BLaER1 treated with 17β-estradiol and CSF1 and Interleukin-3, amounts not matched to agents 10 nM and 100 nM (cell line): ENCODE measurements around the gene TCF7.
A peak's percentile ranks its signal among the peaks of the same experiment; 100 is the strongest.

Experiments
- H3K27ac ChIP-seq, 11 experiments: shearing (Covaris generic); formaldehyde crosslinking; 2 replicates each; pipeline ENCODE4 v1.8.1; 2022
- H3K27me3 ChIP-seq, 11 experiments: shearing (Covaris generic); formaldehyde crosslinking; 2 replicates each; pipeline ENCODE4 v1.8.1; 2022
- H3K36me3 ChIP-seq, 11 experiments: shearing (Covaris generic); formaldehyde crosslinking; 2 replicates each; pipeline ENCODE4 v1.8.1; 2022
- H3K4me1 ChIP-seq, 10 experiments: shearing (Covaris generic); formaldehyde crosslinking; 2 replicates each; pipeline ENCODE4 v1.8.1; 2022
- H3K4me2 ChIP-seq, 11 experiments: shearing (Covaris generic); formaldehyde crosslinking; 2 replicates each; pipeline ENCODE4 v1.8.1; 2022
- H3K4me3 ChIP-seq, 10 experiments: shearing (Covaris generic); formaldehyde crosslinking; 2 replicates each; pipeline ENCODE4 v1.8.1; 2022
- H3K9ac ChIP-seq, 11 experiments: shearing (Covaris generic); formaldehyde crosslinking; 2 replicates each; pipeline ENCODE4 v1.8.1; 2022
- H3K9me3 ChIP-seq, 11 experiments: shearing (Covaris generic); formaldehyde crosslinking; replicated peaks in 1 of 11; 2 replicates each; pipeline ENCODE4 v1.8.1; 2022
- H4K20me1 ChIP-seq, 11 experiments: shearing (Covaris generic); formaldehyde crosslinking; 2 replicates each; pipeline ENCODE4 v1.8.1; 2022
- Cebpa-rat ChIP-seq, 11 experiments: shearing (Covaris generic); IDR thresholded peaks; 2 replicates each; pipeline ENCODE4 v1.8.1; 2022

The TCF7 gene

DNA sequence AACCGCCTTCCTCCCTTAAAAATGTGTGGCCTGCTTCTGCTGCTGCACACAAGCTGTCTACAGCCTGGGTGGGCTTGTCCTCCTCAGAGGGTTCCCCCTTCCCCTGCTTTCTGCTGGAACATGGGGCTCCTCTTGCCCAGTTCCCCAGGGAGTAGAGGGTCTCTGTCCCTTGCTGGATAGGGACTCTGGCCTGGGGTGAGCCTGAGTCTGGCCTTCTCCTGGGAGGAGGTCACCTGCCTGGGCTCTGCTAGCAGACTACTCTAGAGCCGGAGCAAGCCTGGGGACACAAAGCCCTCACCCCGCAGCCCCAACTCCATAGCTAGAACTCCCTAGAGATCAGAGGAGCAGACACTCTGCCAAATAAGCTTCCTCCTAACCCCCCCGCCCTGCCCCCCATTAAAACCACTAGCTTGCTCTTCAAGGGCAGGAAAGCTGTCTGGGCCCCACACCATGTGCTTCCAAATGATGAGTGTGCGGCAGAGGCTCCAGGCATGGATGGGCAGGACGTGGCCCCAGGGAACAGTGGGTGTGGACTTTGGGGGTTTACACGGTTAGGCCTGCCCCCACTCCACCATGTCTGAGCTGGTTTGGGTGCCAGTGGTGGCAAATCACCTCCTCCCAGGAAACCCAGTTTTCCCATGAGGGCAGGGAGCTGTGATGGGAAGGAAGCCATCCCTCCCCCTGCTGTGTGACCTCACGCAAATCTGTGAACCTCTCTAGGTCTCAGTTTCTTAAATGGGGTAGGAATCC, 10.0 kb downstream of the TCF7 start:
- peaks cover 18 to 83% (median 71%) of the 10 kb centered on the region in 10 experiments for H3K4me1 ChIP-seq
- peaks cover 0 to 16% (median 7%) of the 10 kb centered on the region in 11 experiments; a peak in 14 of 22 replicates for H3K36me3 ChIP-seq

DNA sequence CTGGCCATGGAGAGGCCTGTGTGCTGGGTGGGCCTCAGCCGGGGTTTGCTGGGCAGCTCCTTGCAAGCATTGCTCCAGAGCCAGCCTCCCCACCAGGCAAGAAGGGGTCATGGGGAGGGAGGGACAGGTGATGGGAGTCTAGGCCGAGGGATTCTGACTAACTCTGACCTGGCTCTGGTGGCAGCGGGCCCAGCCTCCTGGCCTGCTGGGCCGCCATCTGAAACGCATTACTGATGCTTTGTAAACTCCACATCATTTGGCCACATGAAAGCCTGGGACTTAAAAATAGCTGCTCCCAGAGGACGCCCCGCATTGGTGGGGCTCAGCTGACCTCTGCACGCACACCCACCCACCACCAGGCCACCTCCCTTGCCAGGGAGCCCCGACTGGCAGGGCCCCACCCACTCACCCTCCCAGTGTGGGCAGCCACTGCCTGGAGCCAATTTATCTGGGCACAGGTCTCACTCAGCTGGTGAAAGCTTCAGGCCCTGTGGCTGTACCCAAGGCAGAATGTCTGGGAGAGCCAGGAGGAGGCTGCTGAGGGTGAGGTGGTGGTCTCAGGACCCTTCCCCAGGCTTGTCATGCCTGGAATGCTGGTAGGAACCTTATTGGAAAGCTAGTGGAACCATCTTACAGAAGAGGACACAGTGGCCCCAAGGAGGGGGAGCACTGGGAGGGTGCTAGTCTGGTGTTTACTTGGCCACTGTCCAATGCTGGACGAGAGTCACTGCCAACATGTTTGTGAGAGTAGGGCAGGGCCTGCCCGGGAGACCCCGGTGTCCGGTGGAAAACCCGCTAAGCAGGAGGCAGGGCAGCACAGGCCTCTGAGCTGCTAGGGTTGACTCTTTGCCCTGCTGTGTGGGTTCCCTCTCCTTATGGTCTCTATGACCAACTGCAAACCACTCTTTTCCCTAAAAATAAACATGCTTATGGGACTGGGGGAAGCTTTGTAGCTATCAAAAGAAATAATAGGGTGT, 10.8 kb downstream of the TCF7 start:
- no peak overlapping the region; a peak in 1 of 20 replicates for H3K4me3 ChIP-seq
- H3K36me3 ChIP-seq = peaks cover 0 to 25% (median 13%) of the 10 kb centered on the region in 11 experiments; a peak in 17 of 22 replicates
- TF ChIP-seq Cebpa-rat (IDR thresholded peaks at IDR 0.05) = no peak
- H3K27me3 ChIP-seq = peaks cover 0 to 27% (median 13%) of the 10 kb centered on the region in 11 experiments; a peak in 12 of 22 replicates
- H4K20me1 ChIP-seq = peaks cover 14 to 99% (median 83%) of the 10 kb centered on the region in 11 experiments; a peak in 20 of 22 replicates
- peak overlapping the region in 5 of 11 experiments; percentile 27 to 47 (median 39); a peak in 8 of 22 replicates for H3K9ac ChIP-seq
- H3K4me2 ChIP-seq = peak overlapping the region; percentile 56 to 95 (median 88)
- peaks cover 18 to 87% (median 69%) of the 10 kb centered on the region in 10 experiments for H3K4me1 ChIP-seq
- peak overlapping the region in 7 of 11 experiments; percentile 8 to 61 (median 37); a peak in 8 of 22 replicates for H3K27ac ChIP-seq
- no peaks in the 10 kb centered on the region for H3K9me3 ChIP-seq

More for the DNA sequence above, 10.0 kb downstream of the TCF7 start:
- Histone ChIP-seq H3K27me3 (peaks cover 0 to 36% (median 21%) of the 10 kb centered on the region in 11 experiments; a peak in 16 of 22 replicates), H3K9ac (peak overlapping the region in 4 of 11 experiments; percentile 27 to 47 (median 40); a peak in 5 of 22 replicates), H3K9me3 (no peaks in the 10 kb centered on the region), H3K27ac (peak overlapping the region in 7 of 11 experiments; percentile 8 to 61 (median 37); a peak in 8 of 22 replicates), H4K20me1 (peaks cover 6 to 99% (median 75%) of the 10 kb centered on the region in 11 experiments; a peak in 20 of 22 replicates), H3K4me3 (no peak overlapping the region; a peak in 1 of 20 replicates), H3K4me2 (peak overlapping the region; percentile 56 to 95 (median 88))
- no peak for TF ChIP-seq Cebpa-rat (IDR thresholded peaks at IDR 0.05)

DNA sequence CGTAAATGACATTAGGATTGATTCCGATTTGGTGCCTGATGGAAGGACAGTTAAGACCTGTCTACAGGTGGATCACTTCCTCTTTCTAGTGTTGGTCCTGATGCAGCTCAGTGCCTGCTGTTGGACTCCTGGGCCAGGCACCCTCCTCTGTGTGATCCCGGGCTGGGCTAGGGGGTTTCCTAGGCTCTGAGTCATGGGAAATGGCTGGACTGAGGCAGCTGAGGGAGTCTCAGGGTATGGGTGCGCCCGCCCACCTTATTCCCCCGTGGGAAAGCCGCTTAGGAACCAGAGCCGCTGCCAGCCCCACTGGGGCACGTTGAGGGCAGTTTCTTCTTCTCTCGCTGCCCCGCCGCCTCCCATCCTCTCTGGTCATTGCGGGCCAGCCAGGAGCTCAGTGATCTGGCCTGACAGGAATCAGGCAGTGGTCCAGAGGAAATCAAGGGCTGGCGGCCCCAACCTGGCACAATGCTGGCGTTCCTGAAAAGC, 12.9 kb downstream of the TCF7 start:
- no peak overlapping the region for H3K27ac ChIP-seq
- peaks cover 34 to 100% (median 94%) of the 10 kb centered on the region in 11 experiments; a peak in 20 of 22 replicates for H4K20me1 ChIP-seq
- H3K4me1 ChIP-seq = peaks cover 18 to 86% (median 63%) of the 10 kb centered on the region in 10 experiments
- H3K27me3 ChIP-seq = peaks cover 0 to 8% (median 0%) of the 10 kb centered on the region in 11 experiments; a peak in 6 of 22 replicates
- TF ChIP-seq Cebpa-rat (IDR thresholded peaks at IDR 0.05) = no peak
- no peak overlapping the region for H3K9ac ChIP-seq
- no peaks in the 10 kb centered on the region for H3K9me3 ChIP-seq
- peak overlapping the region in 7 of 11 experiments; percentile 32 to 76 (median 44); a peak in 13 of 22 replicates for H3K4me2 ChIP-seq
- H3K36me3 ChIP-seq = peaks cover 4 to 45% (median 21%) of the 10 kb centered on the region in 11 experiments; a peak in 20 of 22 replicates
- no peak overlapping the region for H3K4me3 ChIP-seq

DNA sequence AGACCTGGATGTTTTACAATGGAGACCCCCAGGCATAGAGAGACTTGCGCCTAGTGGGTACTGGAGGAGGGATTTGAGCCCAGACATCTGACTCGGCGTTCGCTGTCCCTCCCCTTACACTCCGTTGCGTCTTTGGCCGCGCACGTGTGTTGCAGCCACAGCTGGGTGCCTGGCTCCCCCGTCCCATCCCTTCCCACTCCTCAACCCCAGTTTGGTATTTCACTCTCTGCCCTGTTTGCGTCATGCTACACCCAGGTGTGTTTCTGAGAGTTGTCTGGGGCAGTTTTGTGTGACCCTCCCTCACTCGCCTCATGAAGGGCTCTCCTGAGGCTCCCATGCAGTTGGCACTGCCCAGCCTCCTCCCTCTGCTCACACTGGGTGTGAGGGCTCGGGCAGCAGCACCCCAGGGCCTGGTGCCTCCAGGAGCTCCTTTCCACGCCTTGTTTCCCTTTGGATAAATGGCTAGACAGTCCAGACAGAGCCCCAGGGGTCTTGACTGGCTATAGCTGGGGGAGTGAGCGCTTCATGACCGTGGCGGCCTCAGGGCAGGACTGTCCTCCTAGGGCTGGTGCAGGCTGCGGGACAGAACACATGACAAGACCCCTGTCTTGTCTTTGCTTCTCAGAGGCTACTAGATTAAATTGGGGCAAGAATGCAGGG, 13.6 kb downstream of the TCF7 start:
- peaks cover 4 to 45% (median 21%) of the 10 kb centered on the region in 11 experiments; a peak in 20 of 22 replicates for H3K36me3 ChIP-seq
- no peaks in the 10 kb centered on the region for H3K9me3 ChIP-seq
- H3K4me2 ChIP-seq = peak overlapping the region in 7 of 11 experiments; percentile 32 to 76 (median 44); a peak in 13 of 22 replicates
- no peak overlapping the region for H3K27ac ChIP-seq
- H3K27me3 ChIP-seq = peaks cover 0 to 1% (median 0%) of the 10 kb centered on the region in 11 experiments; a peak in 1 of 22 replicates
- H3K9ac ChIP-seq = no peak overlapping the region; a peak in 1 of 22 replicates
- no peak for TF ChIP-seq Cebpa-rat (IDR thresholded peaks at IDR 0.05)
- no peak overlapping the region for H3K4me3 ChIP-seq
- H4K20me1 ChIP-seq = peaks cover 39 to 100% (median 94%) of the 10 kb centered on the region in 11 experiments; a peak in 20 of 22 replicates
- peaks cover 22 to 86% (median 62%) of the 10 kb centered on the region in 10 experiments for H3K4me1 ChIP-seq

DNA sequence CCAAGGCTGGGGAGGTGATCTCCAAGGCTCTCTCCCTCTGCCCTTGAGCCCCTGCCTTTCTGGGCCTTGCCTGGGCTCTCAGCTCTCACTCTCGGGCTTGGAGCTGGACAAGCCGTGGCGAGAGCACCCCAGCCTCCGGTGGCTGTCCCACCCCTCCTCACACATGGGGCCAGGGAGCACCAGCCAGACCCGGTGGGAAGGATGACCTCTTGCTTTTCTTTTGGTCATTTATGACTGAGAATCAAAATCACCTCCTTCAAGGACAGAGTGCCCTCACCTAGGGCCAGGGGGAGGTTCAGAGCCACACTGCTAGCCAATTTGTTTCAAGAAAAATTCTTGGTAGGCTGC, 14.1 kb downstream of the TCF7 start:
- H3K4me1 ChIP-seq = peaks cover 26 to 86% (median 62%) of the 10 kb centered on the region in 10 experiments

DNA sequence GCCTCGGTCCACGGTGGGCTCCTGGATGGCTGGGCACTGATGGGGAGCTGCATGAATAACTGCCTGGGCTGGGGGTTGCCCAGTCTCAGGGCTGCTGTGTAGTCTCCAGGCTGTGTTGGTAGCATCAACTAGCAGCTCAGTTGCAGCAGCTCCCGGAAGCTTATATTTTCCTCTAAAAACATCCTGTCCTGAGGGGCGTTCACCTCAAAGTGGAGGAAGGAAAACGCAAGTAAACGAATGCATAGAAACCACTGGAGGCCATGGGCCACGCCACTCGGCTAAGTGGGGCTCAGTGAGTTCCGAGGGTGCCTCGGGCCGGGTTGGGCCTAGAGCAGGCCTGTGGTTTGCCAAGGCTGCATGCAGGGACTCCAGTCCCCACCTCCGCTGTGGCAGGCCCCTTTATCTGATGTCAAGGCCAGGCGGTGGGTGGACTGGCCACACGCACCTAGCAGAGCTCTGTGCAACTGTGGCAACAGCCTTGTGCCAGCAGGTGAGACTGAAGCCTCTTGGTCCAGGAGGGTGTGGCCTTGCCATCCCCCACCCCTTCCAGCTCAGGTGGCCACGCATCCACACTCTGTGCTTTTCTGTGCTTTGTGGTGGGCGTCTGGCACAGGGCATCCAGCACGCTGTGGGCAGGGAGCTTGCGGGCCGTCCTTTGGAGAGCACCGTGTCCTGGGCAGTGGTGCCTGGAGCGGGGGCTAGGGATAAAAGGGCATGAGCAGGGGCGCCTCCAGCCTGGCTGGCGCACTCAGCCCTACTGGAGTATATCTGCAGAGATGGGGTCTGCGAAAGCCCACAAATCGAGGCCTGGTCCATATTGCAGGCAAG, 15.1 kb downstream of the TCF7 start:
- Histone ChIP-seq H3K9me3 (no peaks in the 10 kb centered on the region), H3K36me3 (peaks cover 11 to 59% (median 32%) of the 10 kb centered on the region in 11 experiments), H3K4me1 (peaks cover 25 to 86% (median 62%) of the 10 kb centered on the region in 10 experiments), H4K20me1 (peaks cover 54 to 100% (median 98%) of the 10 kb centered on the region in 11 experiments; a peak in 20 of 22 replicates), H3K9ac (no peak overlapping the region), H3K27me3 (no peaks in the 10 kb centered on the region), H3K4me3 (no peak overlapping the region), H3K4me2 (no peak overlapping the region), H3K27ac (no peak overlapping the region)
- TF ChIP-seq Cebpa-rat (IDR thresholded peaks at IDR 0.05) = no peak

More for the DNA sequence above, 14.1 kb downstream of the TCF7 start:
- Histone ChIP-seq H3K36me3 (peaks cover 4 to 49% (median 22%) of the 10 kb centered on the region in 11 experiments; a peak in 20 of 22 replicates), H4K20me1 (peaks cover 44 to 100% (median 94%) of the 10 kb centered on the region in 11 experiments; a peak in 20 of 22 replicates), H3K27ac (no peak overlapping the region), H3K27me3 (no peaks in the 10 kb centered on the region), H3K4me2 (peak overlapping the region in 2 of 11 experiments; percentile 44 to 53; a peak in 2 of 22 replicates), H3K4me3 (no peak overlapping the region), H3K9ac (no peak overlapping the region; a peak in 1 of 22 replicates), H3K9me3 (no peaks in the 10 kb centered on the region)
- TF ChIP-seq Cebpa-rat (IDR thresholded peaks at IDR 0.05) = no peak

DNA sequence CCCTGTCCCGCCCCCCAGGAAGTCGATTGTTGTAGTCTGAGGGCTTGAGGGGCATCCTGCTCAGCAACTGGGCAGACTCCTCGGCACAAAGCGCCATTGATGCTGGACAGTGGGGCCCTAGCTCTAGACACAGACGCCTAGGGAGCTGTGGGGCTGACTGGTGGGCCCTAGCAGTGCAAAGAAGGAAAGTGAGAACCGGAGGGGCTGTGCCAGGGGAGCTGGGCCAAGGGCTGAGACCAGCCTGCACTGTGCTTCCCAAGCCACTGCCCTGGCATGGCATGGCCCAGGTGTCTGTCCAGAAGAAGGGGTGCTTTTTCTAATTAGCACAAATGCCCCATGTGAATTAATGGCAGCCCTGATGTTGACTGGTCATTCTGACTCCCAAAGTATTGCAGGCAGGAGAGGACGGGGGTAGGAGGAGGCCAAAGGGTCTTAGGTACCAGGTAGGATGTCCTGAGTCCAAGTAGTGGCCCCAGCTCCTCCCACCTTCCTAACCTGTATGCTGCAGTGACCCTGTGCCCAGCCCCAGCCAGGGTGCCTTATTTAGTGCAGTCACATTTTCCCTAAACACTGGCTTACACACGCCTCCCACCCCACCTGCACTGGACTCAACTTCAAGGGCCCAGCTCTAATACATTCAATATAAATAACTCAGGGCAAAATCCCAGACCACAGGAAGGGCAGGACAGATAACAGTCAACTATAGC, 15.9 kb downstream of the TCF7 start:
- H3K9me3 ChIP-seq = no peaks in the 10 kb centered on the region
- no peaks in the 10 kb centered on the region for H3K27me3 ChIP-seq
- no peak overlapping the region for H3K4me2 ChIP-seq
- H3K36me3 ChIP-seq = peaks cover 15 to 66% (median 39%) of the 10 kb centered on the region in 11 experiments
- no peak for TF ChIP-seq Cebpa-rat (IDR thresholded peaks at IDR 0.05)
- peaks cover 62 to 100% (median 98%) of the 10 kb centered on the region in 11 experiments; a peak in 20 of 22 replicates for H4K20me1 ChIP-seq
- H3K9ac ChIP-seq = no peak overlapping the region
- H3K4me1 ChIP-seq = peaks cover 17 to 86% (median 62%) of the 10 kb centered on the region in 10 experiments
- H3K4me3 ChIP-seq = no peak overlapping the region
- no peak overlapping the region for H3K27ac ChIP-seq
